ENCODE data around the gene CD74. TPM values are rescaled to one million over a fixed set of nuclear protein-coding genes. Genes with fewer than 3 reads are reported as not detected.

Gene CD74
- polyA plus RNA-seq, 2 donors = 111 to 256 TPM

DNA sequence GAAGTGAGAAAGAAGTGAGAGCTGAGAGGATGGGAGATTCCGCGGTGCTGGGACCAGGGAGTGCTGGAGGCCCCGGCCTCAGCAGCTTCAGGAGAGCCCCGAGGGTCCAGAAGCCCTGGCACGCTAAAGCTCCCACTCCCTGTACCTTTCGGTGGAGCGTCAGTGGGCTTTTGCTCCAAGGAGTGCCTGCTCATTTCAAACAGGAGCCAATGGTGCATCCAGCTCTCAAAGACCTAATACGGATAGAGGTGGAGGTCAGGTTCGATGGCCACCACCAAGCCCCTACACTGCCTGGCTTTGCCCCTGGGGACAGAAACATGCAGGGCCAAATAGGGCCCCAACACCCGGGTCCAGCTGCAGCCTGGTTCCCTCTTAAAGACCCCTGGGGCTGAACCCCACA, 8.2 kb downstream of the CD74 start:
- no peaks in the 10 kb centered on the region for H3K9me3 ChIP-seq (ENCODE audit: control insufficient read depth in 2 of 2, insufficient read depth in 1 of 2, low read depth in 1 of 2, low read length in 1 of 2)
- H3K4me3 ChIP-seq (ENCODE audit: low read depth in 1 of 2, low read length in 2 of 2) = no peak overlapping the region
- peaks cover 5 to 28% of the 10 kb centered on the region in 2 donors for H3K36me3 ChIP-seq (ENCODE audit: control insufficient read depth in 2 of 2, insufficient read depth in 2 of 2, low read length in 1 of 2)
- H3K4me1 ChIP-seq (ENCODE audit: control insufficient read depth in 2 of 2, insufficient read depth in 2 of 2, low read length in 1 of 2) = peaks cover 3 to 6% of the 10 kb centered on the region in 2 donors
- 88 to 91% methylated on average over 10 of the region's 10 CpGs for WGBS, 2 donors
- no peaks in the 10 kb centered on the region for H3K27me3 ChIP-seq (ENCODE audit: control insufficient read depth in 1 of 2, insufficient read depth in 2 of 2, low read length in 2 of 2)
- no peak overlapping the region for H3K27ac ChIP-seq (ENCODE audit: low read depth in 2 of 2, low read length in 1 of 2)

DNA sequence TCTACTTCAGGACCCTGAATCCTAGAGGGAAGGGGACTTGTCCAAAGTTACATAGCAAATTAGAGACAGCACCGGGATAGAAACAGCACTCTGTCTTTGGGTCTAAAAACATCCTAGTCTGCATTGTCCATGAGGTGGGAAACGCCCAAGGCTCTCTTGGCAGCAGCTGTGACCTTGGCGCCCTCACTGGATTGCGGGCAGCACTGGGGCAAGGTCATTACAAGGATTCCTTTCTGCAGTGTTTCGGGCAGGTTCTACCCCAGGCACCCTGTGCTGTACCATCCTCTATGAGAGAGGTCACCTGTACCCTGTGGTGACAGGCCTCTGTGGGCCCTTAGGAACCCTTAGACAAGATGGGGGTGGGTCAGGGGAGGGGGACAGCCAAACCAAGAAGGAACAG, 8.6 kb downstream of the CD74 start:
- no peak overlapping the region for H3K4me3 ChIP-seq (ENCODE audit: low read depth in 1 of 2, low read length in 2 of 2)
- H3K36me3 ChIP-seq (ENCODE audit: control insufficient read depth in 2 of 2, insufficient read depth in 2 of 2, low read length in 1 of 2) = peaks cover 7 to 28% of the 10 kb centered on the region in 2 donors
- no peaks in the 10 kb centered on the region for H3K9me3 ChIP-seq (ENCODE audit: control insufficient read depth in 2 of 2, insufficient read depth in 1 of 2, low read depth in 1 of 2, low read length in 1 of 2)
- 73 to 76% methylated on average over 5 of the region's 5 CpGs for WGBS, 2 donors
- peaks cover 3 to 6% of the 10 kb centered on the region in 2 donors for H3K4me1 ChIP-seq (ENCODE audit: control insufficient read depth in 2 of 2, insufficient read depth in 2 of 2, low read length in 1 of 2)
- no peak overlapping the region for H3K27ac ChIP-seq (ENCODE audit: low read depth in 2 of 2, low read length in 1 of 2)
- no peaks in the 10 kb centered on the region for H3K27me3 ChIP-seq (ENCODE audit: control insufficient read depth in 1 of 2, insufficient read depth in 2 of 2, low read length in 2 of 2)

DNA sequence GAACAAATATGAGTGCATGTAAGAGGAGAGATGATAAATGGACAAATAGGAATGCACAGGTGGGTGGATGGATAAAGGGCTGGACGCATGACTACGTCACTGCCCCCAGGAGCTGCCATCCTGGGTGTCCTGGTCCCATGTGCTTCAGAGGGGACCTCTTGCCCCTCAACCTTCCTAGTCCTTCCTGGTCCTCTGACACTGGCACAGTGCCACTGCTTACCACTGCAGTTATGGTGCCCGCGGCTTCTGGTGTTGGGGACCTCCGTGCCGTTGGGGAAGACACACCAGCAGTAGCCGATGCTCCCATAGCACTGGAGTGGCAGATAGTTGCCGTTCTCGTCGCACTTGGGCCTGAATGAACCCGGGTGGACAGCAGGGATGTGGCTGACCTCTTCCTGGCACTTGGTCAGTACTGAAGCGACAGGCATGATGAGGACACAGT, 9.8 kb downstream of the CD74 start:
- Histone ChIP-seq H3K27ac (ENCODE audit: low read depth in 2 of 2, low read length in 1 of 2) (no peak overlapping the region), H3K27me3 (ENCODE audit: control insufficient read depth in 1 of 2, insufficient read depth in 2 of 2, low read length in 2 of 2) (no peaks in the 10 kb centered on the region), H3K36me3 (ENCODE audit: control insufficient read depth in 2 of 2, insufficient read depth in 2 of 2, low read length in 1 of 2) (peaks cover 7 to 34% of the 10 kb centered on the region in 2 donors), H3K9me3 (ENCODE audit: control insufficient read depth in 2 of 2, insufficient read depth in 1 of 2, low read depth in 1 of 2, low read length in 1 of 2) (no peaks in the 10 kb centered on the region), H3K4me3 (ENCODE audit: low read depth in 1 of 2, low read length in 2 of 2) (no peak overlapping the region), H3K4me1 (ENCODE audit: control insufficient read depth in 2 of 2, insufficient read depth in 2 of 2, low read length in 1 of 2) (peaks cover 0 to 2% of the 10 kb centered on the region in 2 donors)
- WGBS, 2 donors = 91 to 96% methylated on average over 12 of the region's 12 CpGs

DNA sequence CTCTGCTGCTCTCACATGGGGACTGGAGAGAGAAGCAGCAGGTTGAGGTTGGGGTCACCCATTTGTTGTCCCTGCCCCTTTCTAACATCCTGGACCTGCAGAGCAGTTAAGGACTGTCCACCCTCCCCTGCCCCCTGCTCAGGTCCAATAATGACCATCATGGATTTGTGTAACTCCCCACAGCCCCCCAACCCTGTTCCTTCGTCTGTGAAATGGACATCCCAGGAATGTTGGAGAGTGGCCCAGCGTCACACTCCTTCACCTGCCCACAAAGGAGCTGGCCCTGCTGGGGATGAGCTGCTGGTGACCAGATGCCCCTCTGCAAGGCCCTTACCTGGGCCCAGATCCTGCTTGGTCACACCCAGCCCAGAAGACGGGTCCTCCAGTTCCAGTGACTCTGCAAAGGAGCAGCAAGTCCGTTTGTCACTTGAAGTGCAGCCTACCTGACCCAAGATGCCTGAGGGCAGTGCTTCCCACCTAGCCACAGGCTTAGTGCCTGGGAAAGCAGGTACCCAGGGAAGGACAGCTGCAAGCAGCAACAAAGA, 10.4 kb downstream of the CD74 start:
- H3K9me3 ChIP-seq (ENCODE audit: control insufficient read depth in 2 of 2, insufficient read depth in 1 of 2, low read depth in 1 of 2, low read length in 1 of 2) = no peaks in the 10 kb centered on the region
- H3K4me1 ChIP-seq (ENCODE audit: control insufficient read depth in 2 of 2, insufficient read depth in 2 of 2, low read length in 1 of 2) = peaks cover 0 to 2% of the 10 kb centered on the region in 2 donors
- no peak overlapping the region for H3K4me3 ChIP-seq (ENCODE audit: low read depth in 1 of 2, low read length in 2 of 2)
- no peaks in the 10 kb centered on the region for H3K27me3 ChIP-seq (ENCODE audit: control insufficient read depth in 1 of 2, insufficient read depth in 2 of 2, low read length in 2 of 2)
- 67 to 71% methylated on average over 4 of the region's 4 CpGs for WGBS, 2 donors
- H3K36me3 ChIP-seq (ENCODE audit: control insufficient read depth in 2 of 2, insufficient read depth in 2 of 2, low read length in 1 of 2) = peaks cover 10 to 35% of the 10 kb centered on the region in 2 donors
- no peak overlapping the region for H3K27ac ChIP-seq (ENCODE audit: low read depth in 2 of 2, low read length in 1 of 2)

DNA sequence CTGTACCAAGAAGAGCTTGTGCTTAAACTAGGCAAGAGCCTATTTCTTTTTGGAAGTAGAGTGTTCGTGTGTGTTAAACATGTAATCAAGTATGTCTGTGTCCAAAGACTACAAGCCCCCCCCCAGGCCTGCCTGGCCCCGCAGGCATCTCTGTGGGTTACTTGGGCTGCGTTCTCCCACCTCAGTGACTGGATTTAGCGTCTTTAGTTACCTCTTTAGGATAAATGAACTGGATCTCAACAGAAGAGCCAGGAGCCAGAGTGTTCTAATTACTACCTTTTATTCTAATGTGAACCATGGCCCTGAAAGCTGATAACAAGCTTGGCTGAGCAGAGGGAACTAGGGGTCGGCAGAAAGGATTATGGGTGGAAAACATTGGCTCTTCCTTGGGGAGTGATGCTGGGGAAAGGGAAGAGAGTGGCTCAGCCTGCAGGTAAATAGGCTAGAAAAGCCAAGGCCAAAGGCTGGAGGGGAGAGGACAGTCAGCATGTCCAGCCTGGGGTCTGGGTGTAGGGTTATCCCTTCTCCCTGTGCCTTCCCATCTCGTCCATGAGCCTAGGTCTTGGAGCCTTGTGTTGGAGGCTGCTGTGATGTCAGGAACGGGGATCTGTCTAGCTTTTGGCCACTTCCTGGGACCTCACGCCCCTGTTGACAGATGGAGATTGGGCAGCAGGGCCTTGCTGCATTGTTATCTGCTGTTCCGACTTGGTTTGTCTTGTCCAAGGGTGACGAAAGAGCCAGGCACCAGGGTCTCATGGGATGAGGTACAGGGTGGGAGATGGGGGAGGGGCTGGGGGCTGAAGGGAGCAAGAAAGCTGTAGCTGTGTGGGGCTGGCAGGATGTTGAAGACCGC, 11.1 kb downstream of the CD74 start:
- H3K27me3 ChIP-seq (ENCODE audit: control insufficient read depth in 1 of 2, insufficient read depth in 2 of 2, low read length in 2 of 2) = no peaks in the 10 kb centered on the region
- no peak overlapping the region for H3K4me3 ChIP-seq (ENCODE audit: low read depth in 1 of 2, low read length in 2 of 2)
- WGBS, 2 donors = 79 to 87% methylated on average over 11 of the region's 11 CpGs
- no peaks in the 10 kb centered on the region for H3K9me3 ChIP-seq (ENCODE audit: control insufficient read depth in 2 of 2, insufficient read depth in 1 of 2, low read depth in 1 of 2, low read length in 1 of 2)
- H3K36me3 ChIP-seq (ENCODE audit: control insufficient read depth in 2 of 2, insufficient read depth in 2 of 2, low read length in 1 of 2) = peaks cover 12 to 38% of the 10 kb centered on the region in 2 donors
- no peak overlapping the region for H3K27ac ChIP-seq (ENCODE audit: low read depth in 2 of 2, low read length in 1 of 2)
- peaks cover 0 to 2% of the 10 kb centered on the region in 2 donors for H3K4me1 ChIP-seq (ENCODE audit: control insufficient read depth in 2 of 2, insufficient read depth in 2 of 2, low read length in 1 of 2)

DNA sequence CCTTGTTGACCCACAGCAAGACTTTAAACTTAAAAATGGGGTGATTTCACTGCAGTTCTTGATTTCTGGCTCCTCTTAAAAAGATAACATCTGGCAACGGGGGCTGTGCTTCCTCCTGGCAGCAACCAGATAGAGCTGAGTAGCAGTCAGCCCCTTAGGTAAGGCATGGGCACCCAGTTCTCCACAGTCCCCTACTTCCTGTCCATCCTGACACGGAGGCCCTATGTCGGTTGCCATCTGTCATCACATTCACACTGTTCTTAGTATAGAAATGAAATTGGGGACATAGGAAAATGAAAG, 11.7 kb downstream of the CD74 start:
- no peaks in the 10 kb centered on the region for H3K27me3 ChIP-seq (ENCODE audit: control insufficient read depth in 1 of 2, insufficient read depth in 2 of 2, low read length in 2 of 2)
- H3K4me1 ChIP-seq (ENCODE audit: control insufficient read depth in 2 of 2, insufficient read depth in 2 of 2, low read length in 1 of 2) = peaks cover 0 to 2% of the 10 kb centered on the region in 2 donors
- H3K27ac ChIP-seq (ENCODE audit: low read depth in 2 of 2, low read length in 1 of 2) = no peak overlapping the region
- H3K4me3 ChIP-seq (ENCODE audit: low read depth in 1 of 2, low read length in 2 of 2) = no peak overlapping the region
- 62 to 70% methylated on average over 3 of the region's 3 CpGs for WGBS, 2 donors
- peaks cover 18 to 34% of the 10 kb centered on the region in 2 donors for H3K36me3 ChIP-seq (ENCODE audit: control insufficient read depth in 2 of 2, insufficient read depth in 2 of 2, low read length in 1 of 2)
- no peaks in the 10 kb centered on the region for H3K9me3 ChIP-seq (ENCODE audit: control insufficient read depth in 2 of 2, insufficient read depth in 1 of 2, low read depth in 1 of 2, low read length in 1 of 2)

DNA sequence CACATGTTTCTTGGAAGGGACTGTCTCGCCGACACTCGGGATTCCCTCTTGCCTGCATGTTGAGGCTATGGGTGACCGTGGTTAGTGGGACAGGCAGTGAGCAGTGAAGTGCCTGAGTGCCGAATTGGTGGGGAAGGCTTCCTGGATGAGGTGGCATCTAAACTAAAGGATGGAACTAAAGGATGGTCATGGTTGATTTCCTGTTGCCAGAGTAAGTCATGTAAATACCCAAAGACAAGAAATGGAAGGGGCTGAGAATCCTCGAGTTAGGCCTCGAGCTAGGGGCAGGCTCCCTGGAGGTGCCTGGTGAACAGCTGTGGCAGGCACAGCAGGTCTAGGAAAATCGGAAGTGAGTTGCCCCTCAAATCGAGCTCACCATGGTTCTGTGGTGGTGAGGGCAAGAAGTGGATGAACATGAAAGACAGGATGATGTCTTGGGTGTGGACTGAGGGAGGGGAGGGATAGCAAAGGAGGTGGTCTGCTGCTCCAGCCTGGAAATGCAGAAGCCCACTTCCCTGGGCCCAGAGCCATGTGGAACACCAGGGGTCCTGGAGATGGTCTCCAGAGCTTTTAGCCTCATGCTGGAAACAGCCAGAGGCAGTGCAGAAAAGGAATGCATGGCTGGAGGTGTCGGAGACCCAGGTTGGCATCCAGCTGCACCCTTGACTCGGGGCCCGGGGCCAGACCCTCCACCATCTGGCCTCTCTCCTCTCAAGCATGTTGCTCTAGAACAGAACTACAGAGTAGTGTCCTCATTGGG, 12.2 kb downstream of the CD74 start:
- Histone ChIP-seq H3K36me3 (ENCODE audit: control insufficient read depth in 2 of 2, insufficient read depth in 2 of 2, low read length in 1 of 2) (peaks cover 19 to 36% of the 10 kb centered on the region in 2 donors), H3K4me1 (ENCODE audit: control insufficient read depth in 2 of 2, insufficient read depth in 2 of 2, low read length in 1 of 2) (peaks cover 0 to 2% of the 10 kb centered on the region in 2 donors), H3K27ac (ENCODE audit: low read depth in 2 of 2, low read length in 1 of 2) (no peak overlapping the region), H3K27me3 (ENCODE audit: control insufficient read depth in 1 of 2, insufficient read depth in 2 of 2, low read length in 2 of 2) (no peaks in the 10 kb centered on the region), H3K4me3 (ENCODE audit: low read depth in 1 of 2, low read length in 2 of 2) (no peak overlapping the region), H3K9me3 (ENCODE audit: control insufficient read depth in 2 of 2, insufficient read depth in 1 of 2, low read depth in 1 of 2, low read length in 1 of 2) (no peaks in the 10 kb centered on the region)
- WGBS, 2 donors = 82 to 85% methylated on average over 12 of the region's 12 CpGs

DNA sequence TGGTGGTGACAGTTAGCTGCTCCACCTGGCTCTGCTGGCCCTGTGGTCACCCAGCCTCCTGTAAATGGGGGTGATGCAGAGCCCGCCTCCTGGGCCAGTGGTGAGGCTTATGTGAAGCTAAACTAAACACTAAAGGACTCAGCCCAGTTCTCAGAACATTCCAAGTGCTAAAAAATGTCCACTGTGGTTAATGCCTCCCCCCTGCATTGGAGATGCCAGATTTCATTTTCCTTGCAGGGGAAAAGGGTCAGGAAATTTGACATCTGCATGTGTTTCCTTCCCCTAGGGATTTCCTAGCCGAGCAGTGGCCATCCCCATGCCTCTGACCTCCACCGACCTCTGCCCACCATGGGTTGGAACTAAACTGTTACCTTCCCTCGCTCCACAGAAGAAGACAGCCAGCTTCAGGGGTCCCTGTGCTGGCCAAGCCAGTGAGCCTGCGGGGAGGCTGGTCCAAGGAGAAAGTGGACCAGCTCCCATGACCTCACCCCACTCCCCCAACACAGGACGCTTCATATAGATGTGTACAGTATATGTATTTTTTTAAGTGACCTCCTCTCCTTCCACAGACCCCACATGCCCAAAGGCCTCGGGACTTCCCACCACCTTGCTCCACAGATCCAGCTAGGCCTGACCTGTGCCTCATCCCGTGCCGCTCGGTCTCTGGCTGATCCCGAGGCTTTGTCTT, 13.0 kb downstream of the CD74 start:
- WGBS, 2 donors = 83 to 87% methylated on average over 11 of the region's 11 CpGs
- no peaks in the 10 kb centered on the region for H3K27me3 ChIP-seq (ENCODE audit: control insufficient read depth in 1 of 2, insufficient read depth in 2 of 2, low read length in 2 of 2)
- H3K27ac ChIP-seq (ENCODE audit: low read depth in 2 of 2, low read length in 1 of 2) = no peak overlapping the region
- no peaks in the 10 kb centered on the region for H3K9me3 ChIP-seq (ENCODE audit: control insufficient read depth in 2 of 2, insufficient read depth in 1 of 2, low read depth in 1 of 2, low read length in 1 of 2)
- peaks cover 19 to 36% of the 10 kb centered on the region in 2 donors for H3K36me3 ChIP-seq (ENCODE audit: control insufficient read depth in 2 of 2, insufficient read depth in 2 of 2, low read length in 1 of 2)
- peaks cover 0 to 2% of the 10 kb centered on the region in 2 donors for H3K4me1 ChIP-seq (ENCODE audit: control insufficient read depth in 2 of 2, insufficient read depth in 2 of 2, low read length in 1 of 2)
- no peak overlapping the region for H3K4me3 ChIP-seq (ENCODE audit: low read depth in 1 of 2, low read length in 2 of 2)

Data from esophagus (tissue), 2 donors.